Stimulated activated CD4-positive, alpha-beta T cell treated with anti-CD3 and anti-CD28 coated beads, Interleukin-4, amount 100 ng/mL, for 48 hours (primary cell): ENCODE data around the gene GTPBP4.
"Not testable (repeated sequence)": the region's sequence is repeated elsewhere in the genome, so short reads cannot be mapped to it uniquely, and the experiment has no call there.

Experiments used
- DNase-seq, 2 donors: peaks; one replicate each; pipeline ENCODE4 v3.0.0-alpha.2; 2020; ENCODE audit warnings: low read depth in 2 of 2

The GTPBP4 gene

GRCh38 chr10:1024103-1024502 lies 35.9 kb downstream of the GTPBP4 start:
- no peak for DNase-seq

GRCh38 chr10:1025683-1026082 lies 37.4 kb downstream of the GTPBP4 start, which contains the start of gene IDI2:
TSS of gene IDI2 (minus strand) at chr10:1025859. CDS start at chr10:1024723, 1,136 bp downstream.
- no peak for DNase-seq

- DNase-seq: no peak
These were observed 38.3 kb downstream of the GTPBP4 start for GRCh38 chr10:1026578-1026977.

- no peak for DNase-seq
These were observed 41.6 kb downstream of the GTPBP4 start for GRCh38 chr10:1029838-1030237.

- no peak for DNase-seq
These were observed 45.4 kb downstream of the GTPBP4 start for GRCh38 chr10:1033601-1034000.

GRCh38 chr10:1034758-1035157 lies 46.5 kb downstream of the GTPBP4 start:
- no peak for DNase-seq

GRCh38 chr10:1035201-1035600 lies 47.0 kb downstream of the GTPBP4 start:
- no peak for DNase-seq

GRCh38 chr10:1036341-1036791 lies 48.1 kb downstream of the GTPBP4 start:
- no peak for DNase-seq

GRCh38 chr10:1037098-1037497 lies 48.9 kb downstream of the GTPBP4 start:
- DNase-seq: no peak

- not testable (repeated sequence) for DNase-seq
These were observed 50.5 kb downstream of the GTPBP4 start for GRCh38 chr10:1038769-1039168.

- DNase-seq: no peak
These were observed 51.9 kb downstream of the GTPBP4 start for GRCh38 chr10:1040133-1040532.

- no peak for DNase-seq
These were observed 53.3 kb downstream of the GTPBP4 start for GRCh38 chr10:1041514-1041913.

GRCh38 chr10:1043532-1043995 lies 55.3 kb downstream of the GTPBP4 start:
- DNase-seq: no peak

- no peak for DNase-seq
These were observed 55.9 kb downstream of the GTPBP4 start for GRCh38 chr10:1044146-1044545.

- DNase-seq: no peak
These were observed 56.7 kb downstream of the GTPBP4 start for GRCh38 chr10:1044964-1045363.

- DNase-seq: no peak
These were observed 57.2 kb downstream of the GTPBP4 start for GRCh38 chr10:1045415-1045814.

GRCh38 chr10:1047937-1048336 lies 59.7 kb downstream of the GTPBP4 start:
- no peak for DNase-seq

- no peak for DNase-seq
These were observed 60.1 kb downstream of the GTPBP4 start for GRCh38 chr10:1048349-1048731.

GRCh38 chr10:1048732-1049424 lies 60.6 kb downstream of the GTPBP4 start, which contains the start of gene IDI1:
TSS of gene IDI1 (minus strand) at chr10:1049119. CDS start at chr10:1049003, 116 bp downstream.
- peak; percentile 92 to 93 for DNase-seq

GRCh38 chr10:1049425-1049958 lies 61.3 kb downstream of the GTPBP4 start:
- no peak for DNase-seq

- no peak for DNase-seq
These were observed 61.9 kb downstream of the GTPBP4 start for GRCh38 chr10:1050145-1050544.

- no peak for DNase-seq
These were observed 62.3 kb downstream of the GTPBP4 start for GRCh38 chr10:1050554-1050953.

GRCh38 chr10:1054684-1055083 lies 66.5 kb downstream of the GTPBP4 start:
- DNase-seq: no peak
